ENCODE results near the gene ADGRG1.

GRCh38 chr16:57658130-57658877 is 29.9 kb downstream of the ADGRG1 start:
- TF ChIP-seq POLR2AphosphoS5 (IDR thresholded peaks at IDR 0.05; ENCODE audit: low read depth, low read length) (no peak), POLR2A (IDR thresholded peaks at IDR 0.05; ENCODE audit: low read depth, low read length) (no peak), TAF1 (IDR thresholded peaks at IDR 0.05; ENCODE audit: borderline replicate concordance, low read depth, low read length) (no peak)

Measured in GM12892 (cell line).